GM21576 (cell line): Measurements from ENCODE around the gene ARNT2.
"Not testable (repeated sequence)": the region's sequence is repeated elsewhere in the genome, so short reads cannot be mapped to it uniquely, and the experiment has no call there.

Experiments used
- ATAC-seq: cut with Tn5 transposase; IDR thresholded peaks from one replicate; pipeline ENCODE4 v1.9.1; 2021; ENCODE audit warnings: mild to moderate bottlenecking, moderate library complexity; ENCODE audit not compliant: unreplicated experiment

ARNT2 gene

GRCh38 chr15:80509800-80510199 lies 105.6 kb downstream of the ARNT2 start:
- ATAC-seq = no peak

GRCh38 chr15:80510985-80511384 lies 106.8 kb downstream of the ARNT2 start:
- ATAC-seq = not testable (repeated sequence)

- no peak for ATAC-seq
Observed at GRCh38 chr15:80512726-80513660, 108.8 kb downstream of the ARNT2 start.

GRCh38 chr15:80514071-80514780 lies 110.0 kb downstream of the ARNT2 start:
- ATAC-seq = no peak

GRCh38 chr15:80517290-80517689 lies 113.1 kb downstream of the ARNT2 start:
- no peak for ATAC-seq

GRCh38 chr15:80518522-80518921 lies 114.3 kb downstream of the ARNT2 start:
- ATAC-seq = no peak

GRCh38 chr15:80523746-80524145 lies 119.6 kb downstream of the ARNT2 start:
- no peak for ATAC-seq

GRCh38 chr15:80525853-80526252 lies 121.7 kb downstream of the ARNT2 start:
- no peak for ATAC-seq

- no peak for ATAC-seq
Observed at GRCh38 chr15:80526556-80527340, 122.6 kb downstream of the ARNT2 start.

- no peak for ATAC-seq
Observed at GRCh38 chr15:80527406-80527805, 123.2 kb downstream of the ARNT2 start.

- no peak for ATAC-seq
Observed at GRCh38 chr15:80527961-80528360, 123.8 kb downstream of the ARNT2 start.

- no peak for ATAC-seq
Observed at GRCh38 chr15:80530737-80531365, 126.7 kb downstream of the ARNT2 start.

- ATAC-seq = no peak
Observed at GRCh38 chr15:80531388-80531787, 127.2 kb downstream of the ARNT2 start.

GRCh38 chr15:80531796-80532195 lies 127.6 kb downstream of the ARNT2 start:
- no peak for ATAC-seq

- ATAC-seq = no peak
Observed at GRCh38 chr15:80533790-80534333, 129.7 kb downstream of the ARNT2 start.

GRCh38 chr15:80536231-80536630 lies 132.0 kb downstream of the ARNT2 start:
- no peak for ATAC-seq

- ATAC-seq = no peak
Observed at GRCh38 chr15:80536716-80537115, 132.5 kb downstream of the ARNT2 start.

- no peak for ATAC-seq
Observed at GRCh38 chr15:80545078-80545477, 140.9 kb downstream of the ARNT2 start.

GRCh38 chr15:80547264-80547663 lies 143.1 kb downstream of the ARNT2 start:
- no peak for ATAC-seq

GRCh38 chr15:80549191-80549590 lies 145.0 kb downstream of the ARNT2 start:
- no peak for ATAC-seq
